GM12872 (cell line): ENCODE results near the gene IL1RL2.

Experiments
- TF ChIP-seq, protein P1 (sequence below): IDR thresholded peaks from 3 replicates; pipeline ENCODE4 v1.5.1; 2011; ENCODE audit warnings: low read depth, mild to moderate bottlenecking, low read length, moderate library complexity; ENCODE audit not compliant: insufficient read depth

The IL1RL2 gene

DNA sequence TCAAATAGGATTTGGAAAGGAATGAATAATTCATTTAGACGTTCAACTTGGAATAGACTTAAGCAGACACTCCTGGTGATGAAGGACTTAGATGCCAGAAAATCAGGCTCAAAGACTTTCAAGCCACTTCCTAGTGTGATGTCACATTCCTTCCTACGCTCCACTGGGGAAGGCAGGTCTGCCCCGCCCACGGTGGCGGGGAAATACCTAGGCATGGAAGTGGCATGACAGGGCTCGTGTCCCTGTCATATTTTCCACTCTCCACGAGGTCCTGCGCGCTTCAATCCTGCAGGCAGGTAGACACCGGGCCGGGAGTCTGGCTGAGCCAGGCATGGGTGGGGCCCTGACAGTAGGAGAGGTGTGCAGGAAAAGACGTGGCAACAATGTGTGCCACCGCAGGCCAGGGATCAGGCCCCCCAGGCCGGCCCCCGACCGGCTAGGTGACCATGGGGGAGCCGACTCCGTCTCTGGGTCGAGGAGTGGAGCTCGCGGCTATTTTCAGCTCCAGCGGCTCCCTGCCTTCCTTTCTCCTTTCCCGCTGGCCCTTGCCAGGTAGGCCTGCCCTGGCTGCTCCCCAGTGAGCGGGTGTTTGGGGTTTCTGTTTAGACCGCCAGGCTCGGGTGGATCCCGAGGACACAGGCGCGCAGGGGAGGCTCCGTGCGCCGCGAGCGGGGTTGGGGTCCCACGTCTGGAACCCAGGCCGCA, at the start of gene IL1RL2:
Gene IL1RL2 (plus strand): TSS at position 233 of the 705 bp plus-strand sequence. CDS start 845 bp downstream, outside the sequence.
- TF ChIP-seq, protein P1, sequence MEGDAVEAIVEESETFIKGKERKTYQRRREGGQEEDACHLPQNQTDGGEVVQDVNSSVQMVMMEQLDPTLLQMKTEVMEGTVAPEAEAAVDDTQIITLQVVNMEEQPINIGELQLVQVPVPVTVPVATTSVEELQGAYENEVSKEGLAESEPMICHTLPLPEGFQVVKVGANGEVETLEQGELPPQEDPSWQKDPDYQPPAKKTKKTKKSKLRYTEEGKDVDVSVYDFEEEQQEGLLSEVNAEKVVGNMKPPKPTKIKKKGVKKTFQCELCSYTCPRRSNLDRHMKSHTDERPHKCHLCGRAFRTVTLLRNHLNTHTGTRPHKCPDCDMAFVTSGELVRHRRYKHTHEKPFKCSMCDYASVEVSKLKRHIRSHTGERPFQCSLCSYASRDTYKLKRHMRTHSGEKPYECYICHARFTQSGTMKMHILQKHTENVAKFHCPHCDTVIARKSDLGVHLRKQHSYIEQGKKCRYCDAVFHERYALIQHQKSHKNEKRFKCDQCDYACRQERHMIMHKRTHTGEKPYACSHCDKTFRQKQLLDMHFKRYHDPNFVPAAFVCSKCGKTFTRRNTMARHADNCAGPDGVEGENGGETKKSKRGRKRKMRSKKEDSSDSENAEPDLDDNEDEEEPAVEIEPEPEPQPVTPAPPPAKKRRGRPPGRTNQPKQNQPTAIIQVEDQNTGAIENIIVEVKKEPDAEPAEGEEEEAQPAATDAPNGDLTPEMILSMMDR = no peak

DNA sequence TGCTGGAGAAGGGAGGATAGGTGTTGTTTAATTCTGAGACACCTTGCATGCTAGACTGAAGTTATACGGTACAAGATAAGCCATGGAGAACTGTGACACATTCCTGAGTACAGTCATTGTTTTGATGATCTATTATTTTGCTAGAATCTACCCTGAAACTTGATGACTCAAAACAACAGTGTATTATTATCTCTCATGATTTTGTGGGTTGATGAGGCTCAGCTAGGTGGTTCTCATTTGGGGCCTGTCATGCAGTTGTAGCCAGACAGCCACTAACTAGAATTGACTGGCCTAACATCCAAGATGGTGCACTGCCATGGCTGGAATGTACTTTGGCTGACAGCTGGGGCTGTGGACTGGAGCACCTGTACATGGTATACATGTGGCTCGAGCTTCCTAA, 49.7 kb upstream of the IL1RL2 start:
- TF ChIP-seq, protein P1 = no peak

DNA sequence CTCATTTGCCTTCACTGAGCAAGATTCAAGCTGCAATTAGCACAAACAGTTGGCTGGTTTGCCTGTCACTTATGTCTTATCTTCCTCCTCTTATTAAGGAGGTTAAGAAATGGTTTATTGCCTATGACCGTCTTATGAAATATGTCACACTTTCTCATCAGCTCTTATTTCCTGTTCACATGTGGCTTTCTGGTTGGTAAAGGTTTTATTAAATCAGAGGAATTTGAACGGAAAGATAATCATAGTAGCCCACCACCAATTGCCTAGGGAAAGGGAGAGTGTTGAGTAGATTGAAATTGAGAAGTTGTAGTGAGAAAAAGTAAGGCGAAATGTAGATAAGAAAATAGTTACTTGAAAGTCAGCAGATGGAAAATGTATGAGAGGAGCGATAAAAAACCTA, 48.5 kb upstream of the IL1RL2 start:
- TF ChIP-seq, protein P1 = no peak

DNA sequence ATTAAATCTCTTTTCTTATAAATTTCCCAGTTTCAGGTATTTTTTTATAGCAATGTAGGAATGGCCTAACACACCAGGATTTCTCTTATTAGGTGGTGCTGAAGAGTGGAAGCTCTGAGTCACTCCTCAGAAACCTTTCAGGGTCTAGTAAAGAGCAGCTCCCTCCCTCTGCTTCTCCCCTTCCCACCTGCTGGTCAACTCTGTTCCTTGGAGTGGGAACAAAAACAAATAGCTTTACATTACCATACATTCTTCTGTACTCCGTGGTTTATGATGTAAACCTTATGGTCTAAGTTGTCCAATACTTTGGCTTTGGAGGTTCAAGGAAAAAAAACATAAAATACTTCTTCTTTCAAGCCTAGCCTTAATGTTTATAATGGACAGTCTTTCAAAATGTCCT, 47.0 kb upstream of the IL1RL2 start:
- TF ChIP-seq, protein P1 = no peak

DNA sequence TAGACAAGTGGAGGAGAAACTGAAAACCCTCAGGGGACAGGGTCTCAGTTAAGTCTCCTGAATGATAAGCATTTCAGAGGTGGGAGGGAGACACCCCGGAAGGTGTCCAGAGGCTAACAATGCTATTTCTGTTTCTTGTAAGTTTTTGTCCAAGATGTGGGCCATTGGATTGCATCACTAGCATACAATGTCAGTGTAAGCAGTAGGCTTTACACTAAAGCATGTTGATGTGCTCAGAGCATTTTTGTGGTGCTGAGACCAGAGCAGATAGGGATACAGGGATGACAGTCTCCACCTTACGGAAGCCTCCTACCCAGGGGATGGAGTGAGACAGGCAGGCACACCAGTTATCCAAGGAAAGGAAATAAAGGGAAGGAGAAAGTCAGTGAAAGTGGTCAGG, 46.4 kb upstream of the IL1RL2 start:
- TF ChIP-seq, protein P1 = no peak

DNA sequence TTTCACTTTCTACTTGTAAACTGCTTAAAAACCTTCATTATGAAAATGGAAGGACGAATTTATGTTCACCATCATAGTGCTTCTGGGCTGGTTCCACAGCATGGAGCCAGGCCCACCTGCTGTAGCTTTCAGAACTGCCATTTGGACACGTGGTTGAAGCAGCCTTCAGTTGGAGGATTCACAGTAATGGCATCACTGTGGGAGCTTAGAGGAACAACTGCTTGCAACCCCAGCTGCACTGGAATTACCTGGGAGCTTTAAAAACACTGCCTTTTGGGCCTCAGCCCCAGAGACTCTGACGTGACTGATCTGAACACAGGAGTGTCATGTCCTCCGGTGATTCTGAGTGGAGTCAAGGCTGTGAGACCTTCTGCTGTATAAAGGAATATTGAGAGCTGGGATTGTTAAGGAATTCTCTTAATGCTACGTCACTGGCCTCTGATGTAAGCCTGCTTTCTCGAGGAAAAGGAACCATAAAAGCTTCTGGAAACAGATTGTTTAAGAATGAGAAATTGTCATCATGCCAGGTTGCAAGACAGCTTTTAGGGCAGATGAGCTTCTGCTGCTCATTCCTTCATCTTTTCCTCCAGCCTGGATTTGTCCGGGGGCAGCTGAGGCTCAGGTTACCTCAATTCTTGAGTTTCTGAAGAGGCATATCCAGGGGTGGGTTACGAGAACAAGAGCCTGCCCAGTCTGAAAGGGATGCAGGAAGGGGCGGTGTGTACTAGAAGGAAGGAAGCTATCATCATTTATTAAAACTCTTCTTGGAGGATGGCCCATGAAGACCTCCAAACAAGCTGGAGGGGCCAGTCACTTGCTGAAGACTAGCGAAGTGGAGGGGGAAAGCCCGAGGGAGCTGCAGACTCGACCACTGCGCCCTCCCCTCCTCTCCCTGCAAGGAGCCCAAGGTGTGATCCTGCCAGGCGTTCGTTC, 45.5 kb upstream of the IL1RL2 start:
- TF ChIP-seq, protein P1 = no peak
